Body of pancreas (tissue), 4 donors: ENCODE measurements around the gene ZNF687.

Experiments
- CTCF ChIP-seq, 7 experiments: fragments of 450-650 bp in 4 of 7; fragments of 200-600 bp in 3 of 7; sonication (generic) in 3 of 7; IDR thresholded peaks; one replicate each; pipeline ENCODE4 v1.5.1; 2016 to 2019; ENCODE audit warnings: antibody characterized with exemption in 7 of 7
- POLR2A ChIP-seq, 3 donors: fragments of 450-650 bp; IDR thresholded peaks; one replicate each; pipeline ENCODE4 v1.6.1; 2016; ENCODE audit warnings: antibody characterized with exemption in 3 of 3, mild to moderate bottlenecking in 2 of 3

GRCh38 chr1:151311011-151311410, 28.9 kb downstream of the ZNF687 start:
- TF ChIP-seq CTCF (IDR thresholded peaks at IDR 0.05): no peak
- no peak for TF ChIP-seq POLR2A (IDR thresholded peaks at IDR 0.05)
